ENCODE measurements around the gene RAB33B. TPM values are rescaled to one million over a fixed set of nuclear protein-coding genes. Genes with fewer than 3 reads are reported as not detected.
"Not testable (repeated sequence)": the region's sequence is repeated elsewhere in the genome, so short reads cannot be mapped to it uniquely, and the experiment has no call there.

RAB33B gene
- polyA plus RNA-seq, 3 donors, result 10.0 to 10.3 (median 10.1) TPM

DNA sequence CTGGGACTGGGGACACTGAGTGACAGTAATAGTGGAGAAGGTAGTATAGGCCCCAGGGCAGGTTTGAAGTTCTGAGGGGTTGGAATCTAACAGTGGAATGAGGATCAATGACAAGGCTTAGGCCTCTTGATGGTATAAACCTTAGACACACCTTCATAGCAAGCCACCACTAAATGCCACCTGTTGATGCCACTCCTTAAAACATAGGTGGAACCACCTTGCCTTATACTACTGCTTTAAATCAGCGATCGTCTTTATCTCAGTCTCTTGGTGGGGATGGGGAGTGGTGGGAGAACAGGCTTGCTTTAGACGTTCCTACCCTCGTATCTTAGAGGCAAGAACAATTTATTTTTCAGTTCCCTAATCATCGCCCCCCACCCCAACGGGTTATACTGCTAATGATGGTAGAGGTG, 1.2 kb downstream of the RAB33B start:
- DNase-seq (ENCODE audit: extremely low read depth in 1 of 11, low read depth in 9 of 11, low spot score in 4 of 11), result no peak

DNA sequence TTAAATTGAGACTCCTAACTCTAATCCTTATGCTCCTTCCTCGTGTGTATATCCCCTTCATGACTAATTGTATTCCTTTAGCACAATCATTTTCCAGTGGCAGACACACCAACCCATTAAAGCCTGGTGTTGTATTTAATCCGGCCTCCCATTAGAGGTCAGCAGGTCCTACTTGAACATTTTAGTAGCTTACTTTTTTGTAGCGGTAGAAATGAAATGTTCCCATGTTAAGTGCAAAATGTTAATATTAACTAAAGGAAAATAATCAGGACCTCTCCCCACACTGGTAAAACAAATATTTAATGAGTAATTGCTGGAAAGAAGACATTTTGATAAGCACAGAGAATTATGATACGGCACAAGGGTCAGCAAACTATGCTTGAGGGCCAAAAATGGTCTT, 3.4 kb downstream of the RAB33B start:
- DNase-seq (ENCODE audit: extremely low read depth in 1 of 11, low read depth in 9 of 11, low spot score in 4 of 11), result no peak

DNA sequence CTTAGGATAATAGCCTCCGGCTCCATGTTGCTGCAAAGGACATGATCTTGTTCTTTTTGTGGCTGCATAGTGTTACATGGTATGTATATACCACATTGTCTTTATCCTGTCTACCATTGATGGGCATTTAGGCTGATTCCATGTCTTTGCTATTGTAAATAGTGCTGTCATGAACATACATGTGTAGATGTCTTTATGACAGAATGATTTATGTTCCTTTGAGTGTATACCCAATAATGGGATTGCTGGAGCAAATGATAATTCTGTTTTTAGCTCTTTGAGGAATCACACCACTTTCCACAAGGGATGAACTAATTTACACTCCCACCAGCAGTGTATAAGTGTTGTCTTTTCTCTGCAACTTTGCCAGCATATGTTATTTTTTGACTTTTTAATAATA, 4.6 kb downstream of the RAB33B start:
- no peak for DNase-seq (ENCODE audit: extremely low read depth in 1 of 11, low read depth in 9 of 11, low spot score in 4 of 11)

DNA sequence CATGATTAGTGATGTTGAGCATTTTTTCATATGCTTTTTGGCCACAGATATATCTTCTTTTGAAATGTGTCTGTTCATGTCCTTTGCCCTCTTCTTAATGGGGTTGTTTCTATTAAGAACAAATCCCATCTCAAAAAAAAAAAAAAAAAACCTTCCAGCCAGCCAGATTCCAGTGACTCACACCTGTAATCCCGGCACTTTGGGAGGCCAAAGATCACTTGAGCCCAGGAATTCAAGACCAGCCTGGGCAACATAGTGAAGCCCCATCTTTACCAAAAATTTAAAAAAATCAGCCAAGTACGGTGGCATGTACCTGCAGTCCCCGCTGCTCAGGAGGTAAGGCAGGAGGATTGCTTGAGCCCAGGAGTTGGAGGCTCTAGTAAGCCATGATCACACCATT, 5.1 kb downstream of the RAB33B start:
- no peak for DNase-seq (ENCODE audit: extremely low read depth in 1 of 11, low read depth in 9 of 11, low spot score in 4 of 11)

- no peak for DNase-seq (ENCODE audit: extremely low read depth in 1 of 11, low read depth in 9 of 11, low spot score in 4 of 11)
Observed at GRCh38 chr4:139460565-139460964, 6.6 kb downstream of the RAB33B start.

DNA sequence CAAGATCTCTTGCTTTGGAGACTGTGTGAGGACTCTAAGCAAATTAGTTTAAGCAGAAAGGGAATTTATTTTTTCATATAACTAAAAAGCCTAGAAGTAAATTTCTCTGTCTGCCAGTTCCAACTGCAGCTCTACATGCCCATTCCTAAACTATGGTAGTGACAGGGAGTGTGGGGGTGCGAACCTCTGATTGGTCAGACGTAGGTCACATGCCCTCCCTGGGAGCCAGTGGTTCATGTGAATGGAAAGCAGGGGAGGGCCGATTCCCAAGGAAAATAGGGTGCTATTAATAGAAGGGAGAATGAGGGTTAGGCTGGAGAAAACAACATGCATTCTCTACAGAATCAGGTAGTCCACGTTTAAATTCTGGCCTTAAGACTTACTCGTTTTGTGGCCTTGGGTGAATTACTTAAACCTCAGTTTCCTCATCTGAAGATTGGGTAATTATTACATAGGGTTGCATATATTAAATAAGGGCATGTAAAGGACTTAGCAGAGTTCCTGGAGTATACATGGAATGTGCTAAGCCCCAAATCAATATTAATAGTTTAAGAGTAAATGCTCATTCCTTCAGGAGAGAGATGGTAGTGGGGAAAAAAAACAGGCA, 7.2 kb downstream of the RAB33B start:
- DNase-seq (ENCODE audit: extremely low read depth in 1 of 11, low read depth in 9 of 11, low spot score in 4 of 11), result no peak

DNA sequence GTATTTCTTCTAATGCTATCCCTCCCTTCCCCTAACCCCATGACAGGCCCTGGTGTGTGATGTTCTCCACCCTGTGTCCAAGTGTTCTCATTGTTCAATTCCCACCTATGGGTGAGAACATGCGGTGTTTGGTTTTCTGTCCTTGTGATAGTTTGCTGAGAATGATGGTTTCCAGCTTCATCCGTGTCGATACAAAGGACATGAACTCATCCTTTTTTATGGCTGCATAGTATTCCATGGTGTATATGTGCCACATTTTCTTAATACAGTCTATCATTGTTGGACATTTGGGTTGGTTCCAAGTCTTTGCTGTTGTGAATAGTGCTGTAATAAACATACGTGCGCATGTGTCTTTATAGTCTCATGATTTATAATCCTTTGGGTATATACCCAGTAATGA, 10.6 kb downstream of the RAB33B start:
- DNase-seq (ENCODE audit: extremely low read depth in 1 of 11, low read depth in 9 of 11, low spot score in 4 of 11), result not testable (repeated sequence)

GRCh38 chr4:139465922-139466321, 12.0 kb downstream of the RAB33B start:
- no peak for DNase-seq (ENCODE audit: extremely low read depth in 1 of 11, low read depth in 9 of 11, low spot score in 4 of 11)

DNA sequence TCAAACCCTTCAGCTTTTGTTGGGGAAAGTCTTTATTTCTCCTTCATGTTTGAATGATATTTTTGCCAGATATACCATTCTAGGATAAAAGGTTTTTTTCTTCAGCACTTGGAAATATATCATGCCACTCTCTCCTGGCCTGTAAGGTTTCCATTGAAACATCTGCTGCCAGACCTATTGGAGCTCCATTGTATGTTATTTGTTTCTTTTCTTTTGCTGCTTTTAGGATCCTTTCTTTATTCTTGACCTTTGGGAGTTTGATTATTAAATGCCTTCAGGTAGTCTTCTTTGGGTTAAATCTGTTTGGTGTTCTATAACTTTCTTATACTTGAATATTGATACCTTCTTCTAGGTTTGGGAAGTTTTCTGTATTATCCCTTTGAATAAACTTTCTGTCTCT, 14.8 kb downstream of the RAB33B start:
- DNase-seq (ENCODE audit: extremely low read depth in 1 of 11, low read depth in 9 of 11, low spot score in 4 of 11), result not testable (repeated sequence)

- no peak for DNase-seq (ENCODE audit: extremely low read depth in 1 of 11, low read depth in 9 of 11, low spot score in 4 of 11)
Observed at GRCh38 chr4:139469216-139469615, 15.3 kb downstream of the RAB33B start.

GRCh38 chr4:139469869-139470268, 15.9 kb downstream of the RAB33B start:
- DNase-seq (ENCODE audit: extremely low read depth in 1 of 11, low read depth in 9 of 11, low spot score in 4 of 11), result no peak

GRCh38 chr4:139470295-139470694, 16.4 kb downstream of the RAB33B start:
- no peak for DNase-seq (ENCODE audit: extremely low read depth in 1 of 11, low read depth in 9 of 11, low spot score in 4 of 11)

GRCh38 chr4:139470997-139471665, 17.2 kb downstream of the RAB33B start:
- no peak for DNase-seq (ENCODE audit: extremely low read depth in 1 of 11, low read depth in 9 of 11, low spot score in 4 of 11)

GRCh38 chr4:139472852-139473251, 18.9 kb downstream of the RAB33B start:
- DNase-seq (ENCODE audit: extremely low read depth in 1 of 11, low read depth in 9 of 11, low spot score in 4 of 11), result no peak

DNA sequence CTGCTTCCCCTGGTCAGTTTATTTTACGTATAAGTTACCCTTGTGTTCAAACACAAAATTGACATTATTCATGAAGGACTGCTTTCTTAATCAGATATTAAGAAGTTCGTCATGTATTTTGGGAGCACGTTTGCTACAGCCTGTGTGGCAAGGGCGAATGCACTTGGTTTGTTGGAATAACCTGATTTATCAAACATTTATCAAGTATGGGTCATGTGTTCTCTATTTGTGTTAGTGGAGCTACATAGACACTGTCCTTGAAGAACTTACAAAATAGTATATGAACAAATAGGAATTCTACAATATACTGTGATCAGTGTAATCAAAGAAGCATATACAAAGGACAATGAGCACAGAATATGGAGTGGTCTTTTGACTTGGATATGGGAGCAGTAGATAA, 22.4 kb downstream of the RAB33B start:
- DNase-seq (ENCODE audit: extremely low read depth in 1 of 11, low read depth in 9 of 11, low spot score in 4 of 11), result no peak

DNA sequence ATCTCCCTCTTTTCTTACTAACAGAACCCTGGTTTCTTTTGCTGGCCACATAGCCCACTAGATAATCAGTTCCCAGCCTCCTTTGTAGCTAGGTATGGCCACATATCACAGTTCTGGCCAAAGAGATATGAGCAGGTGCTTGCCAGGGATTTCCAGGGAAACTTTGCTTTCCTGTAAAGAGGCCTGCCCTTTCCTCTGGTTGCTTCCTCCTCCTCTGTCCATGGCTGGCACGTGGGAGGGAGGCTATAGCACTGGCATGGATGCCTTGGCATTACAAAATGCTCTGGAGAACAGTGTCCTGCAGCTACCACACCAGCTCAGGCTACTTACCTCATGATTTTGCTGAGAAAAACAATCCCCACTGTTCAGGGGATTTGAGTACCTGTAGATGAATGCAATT, 27.5 kb downstream of the RAB33B start:
- no peak for DNase-seq (ENCODE audit: extremely low read depth in 1 of 11, low read depth in 9 of 11, low spot score in 4 of 11)

GRCh38 chr4:139483000-139483399, 29.1 kb downstream of the RAB33B start:
- no peak for DNase-seq (ENCODE audit: extremely low read depth in 1 of 11, low read depth in 9 of 11, low spot score in 4 of 11)

DNA sequence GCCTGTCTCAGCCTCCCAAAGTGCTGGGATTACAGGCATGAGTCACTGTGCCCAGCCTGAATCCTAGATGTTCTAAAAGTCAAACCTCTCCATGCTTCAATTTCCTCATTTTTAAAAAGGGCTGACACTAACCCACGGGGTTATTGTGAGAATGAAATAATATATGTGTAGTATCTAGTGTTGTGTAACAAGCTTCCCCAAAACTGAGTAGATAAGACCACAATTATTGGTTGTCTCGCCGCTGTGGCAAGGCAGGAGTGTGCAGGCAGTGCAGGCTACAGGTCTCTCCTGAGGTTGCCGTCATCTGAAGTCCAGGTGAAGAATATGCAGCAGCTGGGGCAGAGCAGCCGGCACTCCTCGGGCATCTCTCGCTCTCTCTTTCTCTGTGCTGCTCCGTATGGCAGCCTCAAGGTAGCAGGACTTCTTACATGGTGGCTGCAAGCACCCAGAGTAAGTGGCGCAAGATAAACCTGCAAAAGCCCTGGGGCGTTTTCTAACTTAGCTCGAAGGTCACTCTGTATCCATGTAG, 30.9 kb downstream of the RAB33B start:
- no peak for DNase-seq (ENCODE audit: extremely low read depth in 1 of 11, low read depth in 9 of 11, low spot score in 4 of 11)

DNA sequence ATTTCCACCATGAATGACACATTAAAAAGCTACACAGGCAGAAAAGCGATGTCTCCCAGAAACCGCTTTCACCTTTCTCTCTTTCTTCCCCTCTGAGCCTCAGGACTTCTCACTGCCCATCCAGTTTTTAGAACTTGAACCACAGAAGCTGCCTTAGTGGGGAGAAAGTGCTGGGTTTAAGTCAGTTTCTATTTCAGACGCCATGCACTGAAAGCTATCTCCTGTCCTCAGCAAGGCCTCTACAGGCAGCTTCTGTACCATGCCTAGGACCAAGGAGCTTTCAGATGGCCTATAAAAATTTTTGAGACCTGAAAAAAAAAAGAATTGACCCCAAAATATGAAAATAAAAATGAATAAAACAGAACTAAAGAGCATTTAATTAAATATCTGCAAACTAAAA, 34.5 kb downstream of the RAB33B start:
- DNase-seq (ENCODE audit: extremely low read depth in 1 of 11, low read depth in 9 of 11, low spot score in 4 of 11), result no peak

DNA sequence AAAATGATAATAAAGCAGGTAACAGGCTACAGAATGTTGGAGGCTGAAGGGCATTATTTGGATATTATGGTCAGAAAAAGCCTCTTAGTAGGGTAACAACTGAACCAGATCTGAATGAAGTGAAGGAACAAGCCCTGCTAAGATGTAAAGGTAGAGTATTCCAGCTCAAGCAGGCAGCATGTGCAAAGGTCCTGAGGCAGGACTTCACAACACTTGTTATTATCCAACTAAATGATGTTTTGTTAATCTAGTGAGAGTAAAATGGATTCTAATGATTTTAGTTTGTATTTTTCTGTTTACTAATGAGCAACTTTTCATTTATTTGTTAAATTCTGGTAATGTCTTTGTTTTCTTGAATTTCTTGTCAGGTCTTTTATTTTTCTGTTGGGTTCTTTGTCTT, 35.7 kb downstream of the RAB33B start:
- no peak for DNase-seq (ENCODE audit: extremely low read depth in 1 of 11, low read depth in 9 of 11, low spot score in 4 of 11)

GRCh38 chr4:139492429-139492828, 38.5 kb downstream of the RAB33B start:
- DNase-seq (ENCODE audit: extremely low read depth in 1 of 11, low read depth in 9 of 11, low spot score in 4 of 11), result no peak

Data from renal cortex interstitium (tissue), 11 donors.